WERI-Rb-1 (cell line): ENCODE measurements around the gene CRTAP.
A peak's percentile ranks its signal among the peaks of the same experiment; 100 is the strongest.
"Not testable (repeated sequence)": the region's sequence is repeated elsewhere in the genome, so short reads cannot be mapped to it uniquely, and the experiment has no call there.

ENCODE experiments used
- DNase-seq: peaks from one replicate; pipeline ENCODE4 v3.0.0-alpha.2; 2020
- H3K27ac ChIP-seq: fragments of 250-450 bp; sonication (Bioruptor Pico); 2 replicates; pipeline ENCODE4 v1.5.1; 2020; ENCODE audit warnings: mild to moderate bottlenecking, moderate library complexity
- H3K27me3 ChIP-seq: fragments of 250-450 bp; sonication (Bioruptor Pico); 2 replicates; pipeline ENCODE4 v1.5.1; 2021; ENCODE audit warnings: mild to moderate bottlenecking, low read depth, moderate library complexity; ENCODE audit not compliant: insufficient read depth, severe bottlenecking
- H3K36me3 ChIP-seq: fragments of 250-450 bp; sonication (Bioruptor Pico); 2 replicates; pipeline ENCODE4 v1.5.1; 2020; ENCODE audit warnings: mild to moderate bottlenecking, moderate library complexity
- H3K4me3 ChIP-seq: 2 replicates; pipeline ENCODE4 v1.5.1; 2011; ENCODE audit warnings: low read depth, mild to moderate bottlenecking, control low read depth, low read length
- H3K9me3 ChIP-seq: fragments of 250-450 bp; sonication (Bioruptor Pico); 2 replicates; pipeline ENCODE4 v1.5.1; 2021; ENCODE audit warnings: mild to moderate bottlenecking, moderate library complexity; ENCODE audit not compliant: severe bottlenecking
- CTCF ChIP-seq: IDR thresholded peaks from 2 replicates; pipeline ENCODE4 v1.5.1; 2011; ENCODE audit warnings: low read depth, mild to moderate bottlenecking, control low read depth, inconsistent platforms, low read length

CRTAP gene

GRCh38 chr3:33113772-33114621 is at the start of gene CRTAP:
CRTAP (plus strand) TSS chr3:33114014; CDS start chr3:33114078, 64 bp downstream.
- DNase-seq = peak; percentile 90
- H3K4me3 ChIP-seq = peak within 1 kb of the TSS; percentile 78
- no peak for TF ChIP-seq CTCF
- H3K36me3 ChIP-seq = peaks cover 6% of the 10 kb centered on the region
- no peaks in the 10 kb centered on the region for H3K9me3 ChIP-seq
- no peaks in the 10 kb centered on the region for H3K27me3 ChIP-seq
- peak within 1 kb of the TSS; percentile 88 for H3K27ac ChIP-seq

GRCh38 chr3:33064929-33065328 is 48.9 kb upstream of the CRTAP start:
- no peak for TF ChIP-seq CTCF
- Histone ChIP-seq H3K9me3 (no peaks in the 10 kb centered on the region), H3K27ac (no peak overlapping the region), H3K4me3 (no peak overlapping the region), H3K27me3 (no peaks in the 10 kb centered on the region), H3K36me3 (peaks cover 8% of the 10 kb centered on the region; the same call in 1 of the 2 replicates)
- DNase-seq = no peak

- no peak for DNase-seq
- no peaks in the 10 kb centered on the region for H3K27me3 ChIP-seq
- H3K27ac ChIP-seq = no peak overlapping the region
- H3K36me3 ChIP-seq = peaks cover 3% of the 10 kb centered on the region; the same call in 1 of the 2 replicates
- TF ChIP-seq CTCF = no peak
- no peaks in the 10 kb centered on the region for H3K9me3 ChIP-seq
- H3K4me3 ChIP-seq = no peak overlapping the region
Measured at GRCh38 chr3:33067484-33067883, 46.3 kb upstream of the CRTAP start.

GRCh38 chr3:33069862-33070261 is 44.0 kb upstream of the CRTAP start:
- DNase-seq, H3K27me3 ChIP-seq, H3K36me3 ChIP-seq, H3K4me3 ChIP-seq, H3K9me3 ChIP-seq, H3K27ac ChIP-seq: not testable (repeated sequence)

- Histone ChIP-seq H3K27ac (no peak overlapping the region), H3K9me3 (no peaks in the 10 kb centered on the region), H3K4me3 (no peak overlapping the region), H3K36me3 (no peaks in the 10 kb centered on the region), H3K27me3 (no peaks in the 10 kb centered on the region)
- no peak for TF ChIP-seq CTCF
- no peak for DNase-seq
Measured at GRCh38 chr3:33071181-33071580, 42.6 kb upstream of the CRTAP start.

GRCh38 chr3:33071946-33072345 is 41.9 kb upstream of the CRTAP start:
- Histone ChIP-seq H3K27ac (no peak overlapping the region), H3K9me3 (no peaks in the 10 kb centered on the region), H3K4me3 (no peak overlapping the region), H3K27me3 (no peaks in the 10 kb centered on the region), H3K36me3 (no peaks in the 10 kb centered on the region)
- TF ChIP-seq CTCF = no peak
- DNase-seq = no peak
